G401 (cell line): Measurements from ENCODE around the gene CTBP2. TPM values are rescaled to one million over a fixed set of nuclear protein-coding genes. Genes with fewer than 3 reads are reported as not detected.

Experiments
- DNase-seq: peaks from one replicate; pipeline ENCODE4 v3.0.0-alpha.2; 2015; ENCODE audit warnings: low spot score
- in situ Hi-C: cut with HindIII; loops from 2 replicates; pipeline ENCODE4 v1.10.0; 2016; ENCODE audit warnings: low sequenced_read_pairs, mixed read lengths
- total RNA-seq: library from RNA; depleted of rRNA; stranded (reverse); fragments of >200 nt; shearing (Covaris generic); gene quantifications from 2 replicates; pipeline ENCODE4 v1.2.3, GENCODE V29; 2014

The CTBP2 gene
- total RNA-seq, 1 experiment from 2014 or later: 98.5 TPM

DNA sequence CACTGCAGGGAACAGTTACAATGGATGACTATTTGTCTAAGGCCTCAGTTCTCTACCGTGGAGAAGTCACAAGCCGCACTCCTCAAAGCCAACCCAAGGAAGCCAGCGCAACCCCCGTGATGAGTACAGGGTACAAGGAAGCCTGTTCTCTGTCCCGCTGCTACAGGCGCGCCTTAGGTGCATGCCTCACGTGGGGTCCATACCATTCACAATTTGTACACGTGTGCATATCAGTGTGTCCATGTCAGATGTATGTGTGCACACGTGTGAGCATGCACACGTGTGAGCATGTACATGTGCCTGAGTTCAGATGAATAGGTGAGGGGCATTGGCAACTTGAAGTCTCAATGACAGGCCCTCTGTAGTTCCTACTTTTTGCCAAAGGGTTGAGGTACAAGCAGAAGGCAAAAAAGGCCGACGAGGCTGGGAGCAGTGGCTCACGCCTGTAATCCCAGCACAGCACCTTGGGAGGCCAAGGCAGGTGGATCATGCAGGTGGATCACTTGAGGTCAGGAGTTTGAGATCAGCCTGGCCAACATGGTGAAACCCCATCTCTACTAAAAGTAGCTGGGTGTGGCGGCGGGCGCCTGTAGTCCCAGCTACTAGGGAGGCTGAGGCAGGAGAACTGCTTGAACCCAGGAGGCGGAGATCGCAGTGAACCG lies 62.8 kb downstream of the CTBP2 start:
- in situ Hi-C loops: no loop called here
- DNase-seq: no peak

DNA sequence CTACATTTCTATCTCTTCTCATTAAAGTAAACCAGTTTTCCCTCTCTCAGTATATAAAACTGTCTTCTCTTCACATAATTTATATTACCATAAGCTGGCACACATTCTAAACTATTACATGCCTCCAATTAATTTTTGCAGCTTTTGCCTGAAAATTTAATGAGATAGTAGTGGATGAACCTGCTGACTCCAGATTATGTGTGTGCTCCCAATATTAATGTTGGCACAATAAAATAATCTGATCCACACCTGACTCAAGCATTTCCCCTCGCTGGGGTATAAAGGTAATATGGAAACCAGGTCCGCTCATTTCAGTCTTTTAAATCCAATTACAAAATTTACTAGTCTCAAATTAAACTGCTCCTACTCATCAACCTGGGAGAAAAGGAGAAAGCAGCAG lies 63.4 kb downstream of the CTBP2 start:
- no peak for DNase-seq
- in situ Hi-C loops: no loop called here

DNA sequence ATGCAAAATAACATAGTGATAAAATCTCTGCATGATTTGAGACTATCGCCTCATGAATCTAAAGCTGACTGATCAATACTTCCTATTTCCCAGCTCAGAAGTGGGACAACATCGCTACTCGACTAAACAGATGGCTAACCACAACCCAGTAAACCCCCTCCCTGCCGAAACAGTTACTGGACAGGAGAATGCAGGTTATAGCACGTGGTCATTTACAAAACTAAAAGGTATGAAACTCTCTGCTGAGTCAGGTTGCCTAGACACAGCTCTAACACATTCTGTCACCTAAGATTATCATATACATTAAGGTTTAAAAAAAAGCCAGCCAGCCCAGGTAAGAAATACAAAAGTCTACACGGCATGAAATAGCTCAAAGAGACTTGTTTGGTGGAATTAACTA lies 64.0 kb downstream of the CTBP2 start:
- in situ Hi-C loops: no loop called here
- no peak for DNase-seq

DNA sequence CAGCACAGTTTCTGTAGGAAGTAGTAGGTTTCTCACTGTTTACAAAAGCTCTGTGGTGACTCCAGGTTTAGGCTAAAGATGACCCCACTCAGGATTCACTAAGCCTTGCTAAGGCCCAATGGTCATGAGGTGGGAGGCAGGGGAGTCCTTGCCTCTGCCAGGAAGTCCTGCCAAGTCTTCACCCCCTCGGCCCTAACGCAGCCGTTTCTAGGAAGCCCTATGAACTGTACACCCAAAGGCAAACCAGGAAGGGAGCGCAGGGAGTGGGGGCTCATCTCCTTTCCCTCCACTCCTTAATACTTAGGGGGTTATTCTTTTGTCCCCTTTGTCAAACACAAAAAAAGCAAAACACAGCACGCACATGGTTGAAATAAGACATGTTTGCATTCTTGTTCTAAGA lies 64.6 kb downstream of the CTBP2 start:
- DNase-seq: no peak
- in situ Hi-C loops: no loop called here

DNA sequence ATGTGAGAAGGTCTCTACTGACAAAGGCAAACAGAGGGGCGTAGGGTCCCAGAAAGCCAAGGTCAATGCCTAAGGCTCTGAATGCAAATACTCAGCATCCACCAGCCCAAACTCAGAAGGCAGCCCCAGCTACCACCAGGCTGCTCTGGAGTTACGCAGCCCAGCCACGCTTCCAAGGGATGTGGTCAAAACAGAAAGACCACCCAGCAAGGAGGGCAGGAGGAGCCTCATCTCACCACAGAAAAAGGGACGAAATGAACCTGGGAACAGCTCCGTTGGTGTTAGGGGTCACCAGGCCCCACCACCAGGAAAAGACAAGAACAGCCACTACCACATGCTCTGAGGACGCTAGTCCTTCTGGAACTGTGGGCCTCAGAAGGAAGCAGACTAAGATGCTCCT lies 65.1 kb downstream of the CTBP2 start:
- DNase-seq: no peak
- in situ Hi-C loops: no loop called here

DNA sequence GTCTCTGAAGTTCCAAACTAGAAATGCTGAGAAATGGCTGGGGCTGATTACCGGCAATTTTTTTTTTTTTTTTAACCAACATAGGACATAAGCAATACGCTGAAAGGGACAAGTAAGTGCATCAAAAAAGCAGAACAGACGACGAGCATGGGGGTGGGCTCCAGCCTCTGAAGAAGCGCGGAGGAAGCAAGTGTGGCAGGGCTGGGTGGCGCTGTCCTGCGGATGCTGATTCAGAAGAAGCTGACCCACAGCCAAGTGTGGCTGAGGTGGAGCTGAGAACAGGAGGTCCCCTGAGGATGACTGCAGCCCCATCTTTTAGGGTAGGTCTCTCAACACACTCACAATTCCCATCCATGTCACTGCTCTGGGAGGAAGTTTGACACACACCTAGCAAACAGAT lies 65.6 kb downstream of the CTBP2 start:
- DNase-seq: no peak
- in situ Hi-C loops: no loop called here

DNA sequence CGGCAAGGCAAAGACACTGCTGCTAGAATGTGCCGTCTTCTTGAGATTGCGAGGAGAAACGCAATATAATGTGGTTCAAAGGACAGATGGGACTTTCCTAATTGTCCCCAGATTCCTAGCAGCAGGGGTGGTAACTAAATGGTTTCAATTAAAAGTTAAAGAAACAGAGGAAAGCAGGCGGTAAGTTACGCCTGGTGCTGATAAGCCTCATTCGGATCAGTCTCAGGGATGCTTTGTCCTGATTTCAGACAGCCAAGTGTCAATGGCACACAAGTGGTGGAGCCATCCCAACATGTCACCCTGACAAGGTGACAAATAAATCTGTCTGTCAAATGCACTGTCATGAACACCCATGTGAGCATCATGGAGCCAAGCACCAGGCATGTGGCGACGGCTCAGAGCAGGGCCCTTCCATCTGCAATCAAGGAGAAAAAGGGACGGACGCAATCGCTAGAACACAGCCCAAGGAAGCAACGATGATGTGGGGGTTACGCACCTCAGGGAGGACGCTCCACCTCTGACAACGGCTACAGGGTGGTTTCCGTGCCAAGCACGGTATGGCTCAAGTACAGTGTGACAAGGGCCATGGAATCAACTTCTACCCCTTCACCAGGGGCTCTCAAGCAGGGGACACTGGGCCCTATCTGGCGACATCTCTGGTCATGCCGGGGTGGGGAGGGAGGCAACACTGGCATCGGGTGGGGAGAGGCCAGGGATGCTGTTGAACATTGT lies 66.2 kb downstream of the CTBP2 start:
- in situ Hi-C loops: no loop called here
- no peak for DNase-seq

DNA sequence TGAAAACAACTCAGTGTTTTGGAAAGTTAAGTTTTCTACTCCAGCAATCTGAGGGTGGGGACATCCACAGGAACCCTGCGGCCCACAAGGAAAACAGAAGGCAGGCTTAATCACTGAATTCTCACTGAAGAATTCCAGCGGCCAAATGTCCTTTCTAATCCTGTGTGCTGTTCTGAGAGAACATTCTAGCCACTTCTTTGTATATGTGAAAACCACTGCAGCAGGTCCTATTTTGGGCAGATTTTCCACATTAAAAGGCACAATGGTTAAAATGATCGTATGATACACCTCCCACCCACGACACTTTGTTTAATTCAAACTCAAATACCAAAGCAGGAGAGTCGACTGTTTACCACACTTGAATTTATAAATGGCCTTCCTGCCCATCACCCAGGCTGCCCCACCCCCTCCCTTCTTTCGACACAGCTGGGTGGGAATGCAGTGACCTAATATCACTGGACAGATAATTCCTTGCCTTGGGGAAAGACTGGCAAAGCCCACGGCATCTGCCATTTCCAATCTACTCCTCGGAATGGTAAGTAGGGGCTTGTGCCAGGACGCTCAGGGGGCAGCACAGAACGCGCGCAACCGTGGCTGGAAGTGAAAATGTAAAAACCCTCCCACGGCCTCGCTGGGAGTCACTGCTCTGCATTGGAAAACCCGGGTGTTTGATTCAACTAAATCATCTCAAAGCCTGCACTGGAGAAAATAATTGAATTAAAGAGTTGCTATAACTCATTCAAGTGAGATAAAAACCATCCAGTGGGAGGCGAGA lies 67.0 kb downstream of the CTBP2 start:
- in situ Hi-C loops: no loop called here
- DNase-seq: no peak

DNA sequence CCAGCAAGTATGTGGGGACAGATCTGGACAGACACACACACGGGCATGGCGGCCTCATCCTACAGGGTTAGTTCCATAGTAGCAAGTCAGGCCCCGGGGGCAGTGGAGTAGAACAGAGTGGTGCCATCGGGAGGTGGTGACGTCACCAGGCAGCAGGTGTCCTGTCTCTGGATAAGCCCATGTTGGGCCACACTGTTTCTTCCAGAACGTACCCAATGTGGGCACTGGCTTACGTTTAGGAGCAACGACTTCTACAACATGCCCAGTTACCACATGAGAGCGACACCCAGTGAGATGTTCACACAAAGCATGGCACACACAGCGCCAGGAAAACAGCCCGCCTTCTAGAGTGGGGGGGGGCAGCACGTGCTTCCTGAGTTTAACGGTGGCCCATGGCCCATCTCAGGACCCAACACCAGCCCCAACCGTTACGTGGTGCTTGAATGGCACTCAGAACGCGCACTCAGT lies 67.8 kb downstream of the CTBP2 start:
- in situ Hi-C loops: no loop called here
- DNase-seq: no peak

DNA sequence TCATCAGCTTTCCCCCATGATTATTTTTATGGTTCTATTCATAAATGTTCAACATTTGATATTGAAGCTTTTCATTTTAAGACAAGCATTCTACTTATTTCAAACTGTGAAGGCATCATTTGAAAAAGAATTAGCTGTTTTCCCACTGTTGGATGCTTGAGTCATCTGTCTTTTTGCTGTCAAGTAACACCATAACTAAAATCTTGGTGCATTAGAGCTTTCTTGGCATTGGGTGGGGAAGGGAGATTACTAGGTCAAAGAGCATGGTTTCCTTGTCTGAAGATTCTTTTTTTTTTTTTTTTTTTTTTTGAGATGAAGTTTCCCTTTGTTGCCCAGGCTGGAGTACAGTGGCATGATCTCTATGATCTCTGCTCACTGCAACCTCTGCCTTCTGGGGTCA lies 68.5 kb downstream of the CTBP2 start:
- in situ Hi-C loops: no loop called here
- no peak for DNase-seq

DNA sequence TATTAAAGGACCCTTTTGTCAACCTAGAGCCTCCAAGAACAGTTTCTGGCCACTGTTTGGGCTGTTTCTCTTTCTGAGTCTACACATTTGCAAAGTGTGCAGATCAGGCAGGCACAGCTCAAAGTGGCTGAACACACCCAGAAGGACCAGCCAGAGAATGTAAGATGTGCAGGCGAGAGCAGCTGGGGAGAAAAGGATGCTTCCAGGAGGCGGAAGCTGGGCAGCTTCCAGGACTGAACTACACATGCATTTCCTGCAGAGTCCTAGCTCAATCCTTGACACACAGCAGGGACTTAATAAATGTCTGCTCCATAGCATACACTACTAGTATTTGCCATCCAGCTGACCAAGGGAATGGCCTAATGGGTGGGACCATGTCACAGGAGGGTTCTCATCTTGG lies 70.9 kb downstream of the CTBP2 start:
- DNase-seq: no peak
- in situ Hi-C loops: no loop called here

DNA sequence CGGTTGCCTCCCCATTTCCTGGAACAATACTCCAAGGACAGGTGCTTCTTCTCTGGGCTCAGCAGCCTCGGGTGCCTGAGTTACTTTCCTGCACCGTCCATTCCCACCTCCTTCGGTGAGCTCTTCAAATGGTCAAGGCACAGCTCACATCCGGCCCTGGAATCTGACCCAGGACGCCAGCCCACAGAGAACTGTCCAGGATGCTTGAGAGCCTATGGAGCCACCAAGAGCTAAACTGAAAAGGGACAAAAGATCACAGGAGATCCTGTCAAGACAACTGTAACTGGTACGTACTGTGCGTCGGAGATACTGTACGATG lies 72.5 kb downstream of the CTBP2 start:
- in situ Hi-C loops: no loop called here
- DNase-seq: no peak

DNA sequence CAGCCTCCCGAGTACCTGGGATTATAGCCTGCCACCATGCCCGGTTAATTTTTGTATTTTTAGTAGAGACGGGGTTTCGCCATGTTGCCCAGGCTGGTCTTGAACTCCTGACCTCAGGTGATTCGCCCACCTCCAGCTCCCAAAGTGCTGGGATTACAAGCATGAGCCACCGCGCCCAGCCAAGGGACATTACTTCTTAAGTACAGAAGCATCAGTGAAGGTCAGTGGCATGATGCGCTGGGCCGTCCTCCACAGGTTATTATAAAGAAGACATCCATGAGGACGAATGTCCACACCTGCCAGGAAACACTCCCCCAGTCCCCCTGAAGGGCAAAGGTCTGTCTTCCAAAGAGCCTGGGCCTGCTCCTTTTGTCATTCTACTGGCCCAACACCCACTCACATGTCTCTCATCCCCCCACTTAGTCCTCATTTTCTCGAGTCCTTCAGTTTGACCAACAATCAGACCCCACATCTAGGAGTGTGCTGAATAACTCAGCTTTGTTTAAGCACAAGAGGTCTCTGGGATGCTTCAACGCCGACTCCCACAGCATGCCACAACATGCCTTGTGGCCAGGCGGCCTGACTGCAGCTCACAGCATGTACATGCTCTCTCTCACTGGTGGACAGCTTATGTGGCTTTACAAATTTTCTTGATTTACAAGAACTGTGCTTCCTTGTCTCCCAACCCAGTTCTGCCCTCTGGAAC lies 73.0 kb downstream of the CTBP2 start:
- in situ Hi-C loops: no loop called here
- DNase-seq: no peak

DNA sequence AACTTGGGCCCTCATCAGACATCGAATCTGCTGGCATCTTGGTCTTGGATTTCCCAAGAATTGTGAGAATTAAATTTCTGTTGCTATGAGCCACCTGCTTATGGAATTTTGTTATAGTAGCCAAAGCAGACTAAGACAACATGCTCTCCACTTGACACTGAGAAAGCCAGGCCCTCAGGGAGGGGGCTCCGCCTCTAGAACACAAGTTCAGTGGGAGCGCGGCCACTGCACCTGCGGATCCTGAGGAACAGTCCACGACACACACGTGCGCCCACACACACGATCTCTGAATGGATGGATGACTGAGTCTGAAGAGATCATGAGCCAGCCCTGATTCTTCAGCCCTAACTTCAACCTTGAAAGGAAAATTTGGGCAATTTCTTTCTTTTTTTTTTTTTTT lies 73.7 kb downstream of the CTBP2 start:
- in situ Hi-C loops: no loop called here
- no peak for DNase-seq

DNA sequence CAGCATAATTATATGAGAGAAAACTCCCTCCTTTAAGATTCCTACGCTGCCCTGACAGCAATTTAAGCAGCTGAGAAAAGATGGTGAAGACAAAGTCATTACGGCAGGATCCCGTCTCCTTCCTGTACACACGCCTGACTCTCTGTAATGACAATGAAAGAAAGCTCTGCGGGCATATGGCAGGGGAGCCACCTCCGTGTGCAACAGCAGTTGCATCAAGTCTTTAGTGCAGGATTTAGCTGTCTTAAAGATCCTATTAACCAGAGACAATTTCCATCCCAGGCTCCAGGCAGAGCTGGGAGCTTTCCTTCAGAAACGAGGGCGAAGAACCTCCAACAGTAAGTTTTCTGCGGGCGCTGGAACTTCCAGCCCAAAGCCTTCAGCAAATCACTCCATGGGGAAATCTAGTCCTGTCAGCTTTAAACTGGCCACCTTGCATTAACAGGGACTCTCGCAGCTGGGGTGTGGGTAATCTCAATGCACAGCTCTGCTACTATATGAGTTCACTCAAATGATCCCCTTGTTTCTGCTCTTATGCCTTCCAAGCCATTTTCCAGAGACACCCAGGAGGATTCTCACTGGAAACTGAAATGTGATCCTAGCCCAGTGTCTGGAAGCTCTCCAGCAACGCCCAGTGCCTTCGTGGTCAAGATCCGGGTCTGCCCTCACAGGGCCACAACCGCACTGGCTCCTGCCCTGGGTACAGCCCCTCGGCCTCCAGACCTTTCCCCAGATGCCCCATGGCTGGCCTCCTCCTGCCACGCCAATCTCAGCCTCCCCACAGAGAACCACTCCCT lies 74.9 kb downstream of the CTBP2 start:
- DNase-seq: peak; percentile 62
- in situ Hi-C loops: no loop called here

DNA sequence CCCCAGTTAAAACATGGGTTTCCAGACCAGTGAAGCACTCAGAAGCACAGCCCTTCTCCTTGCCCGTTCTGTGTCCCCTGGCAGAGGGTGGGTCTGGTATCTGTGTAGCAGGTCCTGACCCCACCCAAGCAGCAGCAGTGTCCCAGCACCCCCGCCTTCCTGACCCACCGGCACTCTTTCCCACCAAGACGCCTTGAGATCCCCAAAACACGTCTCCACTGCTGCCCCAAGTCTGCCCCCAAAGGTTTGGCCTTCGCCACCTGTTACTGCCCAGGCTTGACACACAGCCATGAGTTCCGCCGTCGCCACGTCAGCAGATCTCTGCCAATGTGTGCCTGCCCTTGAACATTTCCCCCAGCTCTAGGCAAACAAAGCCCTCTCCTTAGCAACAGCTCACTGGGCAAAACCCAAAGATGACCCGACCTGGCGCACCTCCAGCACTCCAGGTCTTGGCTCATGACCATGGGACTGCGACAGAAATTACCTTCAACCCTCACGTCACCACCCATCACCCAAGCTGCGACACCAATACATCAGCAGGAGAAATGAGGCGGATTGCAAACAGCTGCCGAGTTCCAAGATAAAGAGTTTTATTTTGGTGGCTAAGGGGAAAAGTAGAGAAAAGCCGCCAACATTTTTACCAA lies 75.6 kb downstream of the CTBP2 start:
- peak; percentile 53 for DNase-seq
- in situ Hi-C loops: no loop called here

DNA sequence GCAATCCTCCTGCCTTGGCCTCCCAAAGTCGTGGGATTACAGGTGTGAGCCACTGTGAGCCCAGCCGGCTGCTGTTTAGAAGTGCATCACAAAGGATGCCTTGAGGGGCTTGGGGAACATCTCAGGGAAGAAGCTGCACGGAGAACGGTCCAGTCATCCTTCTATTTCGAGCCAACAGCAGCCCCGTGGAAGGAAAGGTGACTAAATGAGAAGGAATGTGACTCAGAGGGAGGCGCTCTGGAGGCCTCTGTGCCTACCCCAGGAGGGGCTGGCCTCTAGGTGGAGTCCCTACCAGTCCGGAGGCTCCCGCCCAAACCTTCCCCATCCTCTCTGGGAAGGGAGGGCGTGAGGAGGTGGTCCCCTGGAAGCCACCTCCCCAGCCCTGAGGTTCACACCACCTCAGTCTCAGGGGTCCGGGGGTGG lies 76.2 kb downstream of the CTBP2 start:
- in situ Hi-C loops: no loop called here
- no peak for DNase-seq

DNA sequence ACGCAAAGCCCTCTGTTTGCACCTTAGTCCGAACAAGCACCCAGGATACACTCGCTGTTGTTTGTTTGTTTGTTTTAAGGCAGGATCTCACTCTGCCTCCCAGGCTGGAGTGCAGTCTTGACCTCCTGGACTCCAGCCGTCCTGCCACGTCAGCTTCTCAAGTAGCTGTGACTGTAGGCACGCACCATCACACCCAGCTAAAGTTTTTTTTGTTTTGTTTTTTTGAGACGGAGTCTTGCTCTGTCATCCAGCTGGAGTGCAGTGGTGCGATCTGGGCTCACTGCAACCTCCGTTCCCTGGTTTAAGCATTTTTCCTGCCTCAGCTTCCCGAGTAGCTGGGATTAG lies 76.8 kb downstream of the CTBP2 start:
- no peak for DNase-seq
- in situ Hi-C loops: no loop called here
